NCI-H460 (cell line): ENCODE measurements around the gene PRMT6. TPM values are rescaled to one million over a fixed set of nuclear protein-coding genes. Genes with fewer than 3 reads are reported as not detected.
"Not testable (repeated sequence)": the region's sequence is repeated elsewhere in the genome, so short reads cannot be mapped to it uniquely, and the experiment has no call there.

Experiments used
- DNase-seq: peaks from one replicate; pipeline ENCODE4 v3.0.0-alpha.2; 2016; ENCODE audit warnings: low read depth; ENCODE audit errors: extremely low read depth
- total RNA-seq: library from RNA; depleted of rRNA; stranded (reverse); fragments of >200 nt; shearing (Covaris generic); gene quantifications from 2 replicates; pipeline ENCODE4 v1.2.3, GENCODE V29; 2014; rRNA removed

PRMT6 gene
- total RNA-seq, 1 experiment from 2014 or later = 15.2 TPM

DNA sequence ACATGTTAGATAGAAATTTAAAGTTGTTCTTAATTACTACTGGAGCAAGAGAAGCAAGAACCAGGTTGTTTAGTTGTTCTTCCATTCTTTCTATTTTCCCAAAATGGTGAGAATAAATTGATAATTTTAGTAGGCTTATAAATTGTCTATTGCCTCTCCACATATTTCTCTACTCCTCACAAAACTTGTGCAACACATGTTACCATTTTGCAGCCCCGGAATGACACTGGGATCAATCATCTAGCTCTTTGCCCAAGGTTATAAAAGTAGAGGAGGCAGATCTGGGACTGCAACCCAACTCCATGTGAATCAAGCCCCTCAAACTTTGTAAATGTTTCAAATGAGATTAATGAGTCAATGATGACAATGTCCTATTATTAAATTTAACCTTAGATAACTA is 34.9 kb downstream of the PRMT6 start:
- no peak for DNase-seq

DNA sequence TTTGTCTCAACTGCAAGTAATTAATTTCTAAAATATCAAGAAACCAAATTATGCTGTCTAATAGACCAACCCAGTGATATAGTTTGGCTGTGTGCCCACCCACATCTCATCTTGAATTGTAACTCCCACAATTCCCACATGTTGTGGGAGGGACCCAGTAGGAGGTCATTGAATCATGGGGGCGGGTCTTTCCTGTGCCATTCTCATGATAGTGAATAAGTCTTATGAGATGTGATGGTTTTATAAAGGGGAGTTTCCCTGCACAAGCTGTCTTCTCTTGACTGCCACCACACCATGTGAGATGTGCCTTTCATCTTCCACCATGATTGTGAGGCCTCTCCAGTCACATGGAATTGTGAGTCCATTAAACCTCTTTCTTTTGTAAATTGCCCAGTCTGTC is 36.9 kb downstream of the PRMT6 start:
- DNase-seq = not testable (repeated sequence)

DNA sequence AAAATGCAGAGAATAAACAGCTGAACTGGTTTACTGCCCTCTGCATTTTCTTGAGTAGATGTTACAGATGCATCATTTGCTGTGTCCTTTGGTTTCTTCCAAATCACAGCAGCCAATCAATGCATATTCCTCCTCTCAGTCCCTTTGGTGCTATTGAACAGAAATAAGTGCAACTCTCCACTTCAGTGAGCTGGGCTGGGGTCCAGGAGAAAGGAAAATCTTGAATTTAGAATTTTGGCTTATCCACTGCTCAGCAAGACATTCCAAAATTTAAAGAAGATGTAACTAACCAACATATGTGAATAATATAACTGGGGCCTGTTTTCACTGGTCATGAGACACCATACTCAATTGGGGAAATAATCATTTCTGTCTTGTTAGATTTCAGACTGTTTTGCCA is 39.2 kb downstream of the PRMT6 start:
- no peak for DNase-seq

DNA sequence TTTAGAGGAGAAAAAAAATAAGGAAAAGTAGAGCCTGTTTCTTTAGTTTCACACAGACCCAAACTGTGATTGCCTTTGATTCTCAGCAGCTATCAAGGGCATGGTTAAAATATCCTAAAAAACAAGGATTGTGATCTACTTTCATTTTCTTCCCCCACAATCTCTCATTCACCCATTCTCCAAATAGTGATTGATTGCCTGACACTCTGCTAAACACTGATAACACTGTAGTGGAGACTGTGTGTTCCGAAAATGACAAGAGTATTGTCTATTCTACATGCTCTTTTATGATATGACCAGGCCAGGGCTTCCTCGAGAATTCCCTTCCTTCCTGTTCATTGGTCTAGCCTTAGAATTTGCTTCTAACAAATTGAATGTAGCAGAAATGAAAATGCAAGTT is 40.2 kb downstream of the PRMT6 start:
- DNase-seq = no peak

DNA sequence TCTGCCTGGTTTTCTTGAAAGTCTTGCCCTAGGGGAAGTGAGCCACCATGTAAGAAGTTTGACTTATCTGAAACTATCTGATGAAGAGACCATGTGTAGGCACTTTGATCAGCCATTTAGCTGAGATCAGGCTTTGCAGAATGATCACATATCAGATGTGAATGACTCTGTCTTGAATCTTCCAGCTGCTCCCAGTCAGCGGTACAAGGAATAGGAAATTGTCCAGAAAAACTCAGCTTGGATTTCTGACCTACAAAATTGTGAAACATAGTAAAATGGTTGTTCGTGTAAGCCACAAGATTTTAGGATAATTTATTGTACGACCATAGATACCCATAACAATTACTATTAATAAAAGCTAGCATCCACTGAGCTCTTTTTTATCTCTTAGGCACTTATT is 42.5 kb downstream of the PRMT6 start:
- DNase-seq = no peak

DNA sequence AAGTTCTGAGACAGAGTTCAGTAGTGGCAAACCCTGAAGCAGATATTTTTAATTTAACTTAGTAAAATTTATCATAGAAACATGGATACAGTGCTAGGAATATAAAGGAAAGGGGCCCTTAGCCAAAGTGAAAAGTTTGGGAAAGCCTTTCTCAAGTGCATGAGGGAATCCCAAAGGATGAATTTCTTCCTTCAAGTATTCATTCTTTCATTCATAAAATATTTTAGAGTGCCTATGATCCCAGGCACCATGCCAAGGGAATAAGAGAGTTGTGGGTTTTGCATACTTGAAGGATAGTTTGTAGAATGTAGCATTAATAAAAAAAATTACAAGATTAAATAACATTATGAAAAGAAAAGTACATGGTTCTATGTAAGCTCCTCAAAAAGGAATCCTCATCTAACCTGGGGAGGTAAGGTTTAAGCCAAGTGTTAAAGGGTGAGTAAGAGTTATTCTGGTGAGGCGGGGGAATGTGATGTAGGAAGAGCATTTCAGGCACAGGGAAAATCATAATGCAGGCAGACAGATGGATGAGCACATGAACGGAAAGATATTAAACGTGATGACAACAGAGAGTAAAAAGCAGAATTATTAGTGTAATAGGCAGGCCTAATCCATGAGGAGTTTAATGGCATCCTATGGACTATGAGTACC is 44.0 kb downstream of the PRMT6 start:
- DNase-seq = no peak

DNA sequence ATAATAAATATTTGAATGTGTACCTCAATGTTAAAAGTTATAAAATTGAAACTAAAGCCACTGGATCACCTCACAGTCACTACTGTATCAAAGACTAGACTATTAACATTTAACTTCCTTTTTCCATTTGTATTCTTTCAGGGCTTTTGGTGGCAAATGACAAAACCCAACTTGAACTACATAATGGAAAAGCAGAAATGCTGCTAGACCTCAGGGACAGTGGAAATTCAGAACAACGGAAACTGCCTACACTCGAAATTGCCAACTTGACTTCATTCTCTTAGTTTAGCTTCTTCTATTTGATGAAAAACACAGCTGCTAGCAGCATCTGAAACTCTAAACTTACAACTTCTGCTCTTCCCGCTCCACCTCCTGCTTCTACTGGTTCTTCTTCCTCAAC is 49.4 kb downstream of the PRMT6 start:
- no peak for DNase-seq

Other genes starting within 250 kb of the PRMT6 start
- gene NTNG1, start 84.4 kb downstream of the PRMT6 start, total RNA-seq = 0.27 TPM in 1 of 2 replicates, not detected in the other